Neuronal stem cell (in vitro differentiated cells): ENCODE results near the gene LIX1L.

Source experiments
- DNase-seq: peaks from one replicate; pipeline ENCODE4 v3.0.0-alpha.2; 2013; ENCODE audit warnings: low spot score
- H2AFZ ChIP-seq: one replicate; pipeline ENCODE4 v1.6.1; 2013; ENCODE audit warnings: mild to moderate bottlenecking, low read length, inconsistent platforms
- H2AK5ac ChIP-seq: 2 replicates; pipeline ENCODE4 v1.6.1; 2013; ENCODE audit warnings: low read depth, mild to moderate bottlenecking, inconsistent platforms, low read length, moderate library complexity, mixed read lengths
- H2BK120ac ChIP-seq: 2 replicates; pipeline ENCODE4 v1.6.1; 2013; ENCODE audit warnings: low read depth, mild to moderate bottlenecking, inconsistent platforms, low read length, moderate library complexity, mixed read lengths
- H2BK12ac ChIP-seq: one replicate; pipeline ENCODE4 v1.6.1; 2013; ENCODE audit warnings: low read length, inconsistent platforms
- H2BK15ac ChIP-seq: 2 replicates; pipeline ENCODE4 v1.6.1; 2013; ENCODE audit warnings: mild to moderate bottlenecking, low read length, inconsistent platforms, mixed read lengths
- H2BK5ac ChIP-seq: one replicate; pipeline ENCODE4 v1.6.1; 2013; ENCODE audit warnings: inconsistent platforms, mild to moderate bottlenecking, low read length, moderate library complexity
- H3K14ac ChIP-seq: one replicate; pipeline ENCODE4 v1.6.1; 2013; ENCODE audit warnings: low read length, inconsistent platforms
- H3K18ac ChIP-seq: 2 replicates; pipeline ENCODE4 v1.6.1; 2013; ENCODE audit warnings: low read length, inconsistent platforms
- H3K23ac ChIP-seq: 2 replicates; pipeline ENCODE4 v1.6.1; 2013; ENCODE audit warnings: low read depth, mild to moderate bottlenecking, mixed read lengths, low read length, inconsistent platforms; ENCODE audit not compliant: poor library complexity
- H3K27ac ChIP-seq: replicated peaks from 3 replicates; pipeline ENCODE4 v1.5.1; 2013; ENCODE audit warnings: low read length, inconsistent platforms
- H3K27me3 ChIP-seq, 3 experiments: 2 replicates each; pipeline ENCODE4 v1.6.1; 2013; ENCODE audit warnings: low read length in 3 of 3, mild to moderate bottlenecking in 2 of 3, inconsistent platforms in 1 of 3, low read depth in 1 of 3, mixed read lengths in 1 of 3, moderate library complexity in 1 of 3; ENCODE audit not compliant: control insufficient read depth in 3 of 3, insufficient read depth in 3 of 3
- H3K36me3 ChIP-seq, 2 donors: replicated peaks in 1 of 2; 2 replicates each; pipeline ENCODE4 v1.6.1; 2013; ENCODE audit warnings: low read length in 2 of 2; ENCODE audit not compliant: control insufficient read depth in 2 of 2, insufficient read depth in 2 of 2
- H3K4ac ChIP-seq: 2 replicates; pipeline ENCODE4 v1.6.1; 2013; ENCODE audit warnings: inconsistent platforms, mild to moderate bottlenecking, low read length, moderate library complexity
- H3K4me1 ChIP-seq, 2 donors: 1 replicate in 1 of 2; 2 replicates in 1 of 2; pipeline ENCODE4 v1.6.1; 2013; ENCODE audit warnings: low read length in 2 of 2, low read depth in 1 of 2; ENCODE audit not compliant: control insufficient read depth in 2 of 2, insufficient read depth in 1 of 2
- H3K4me2 ChIP-seq: one replicate; pipeline ENCODE4 v1.6.1; 2013; ENCODE audit warnings: mild to moderate bottlenecking, low read length, inconsistent platforms; ENCODE audit not compliant: insufficient read depth, poor library complexity, severe bottlenecking
- H3K4me3 ChIP-seq, 2 donors: 2 replicates each; pipeline ENCODE4 v1.5.1; 2013; ENCODE audit warnings: low read length in 2 of 2, mild to moderate bottlenecking in 2 of 2, inconsistent platforms in 1 of 2, moderate library complexity in 1 of 2
- H3K79me1 ChIP-seq: one replicate; pipeline ENCODE4 v1.6.1; 2013; ENCODE audit warnings: low read depth, mild to moderate bottlenecking, inconsistent platforms, low read length, moderate library complexity
- H3K9ac ChIP-seq: one replicate; pipeline ENCODE4 v1.6.1; 2013; ENCODE audit warnings: mild to moderate bottlenecking, low read depth, low read length, inconsistent platforms; ENCODE audit not compliant: poor library complexity
- H3K9me3 ChIP-seq, 2 donors: replicated peaks in 1 of 2; 2 replicates each; pipeline versions ENCODE3 to v1.6.1; 2013; ENCODE audit warnings: low read length in 2 of 2, mild to moderate bottlenecking in 2 of 2, inconsistent platforms in 1 of 2, low read depth in 1 of 2, mixed read lengths in 1 of 2, moderate library complexity in 1 of 2; ENCODE audit not compliant: control insufficient read depth in 2 of 2, insufficient read depth in 1 of 2
- H4K8ac ChIP-seq: one replicate; pipeline ENCODE4 v1.6.1; 2013; ENCODE audit warnings: low read depth, mild to moderate bottlenecking, inconsistent platforms, low read length, moderate library complexity
- H4K91ac ChIP-seq: one replicate; pipeline ENCODE4 v1.6.1; 2013; ENCODE audit warnings: low read length, low read depth, mild to moderate bottlenecking, inconsistent platforms; ENCODE audit not compliant: poor library complexity
- WGBS, 2 donors: extraction: QIAGEN DNeasy Blood & Tissue Kit; methylation state at CpG; one replicate each; pipeline ENCODE4 v1.1.7; 2013; ENCODE audit warnings: missing lambda C conversion rate in 2 of 2, mixed read lengths in 1 of 2; ENCODE audit not compliant: insufficient read length in 2 of 2, insufficient replicate concordance in 1 of 2; ENCODE audit errors: extremely low coverage in 2 of 2; 5-methylcytosine and 5-hydroxymethylcytosine counted together

The LIX1L gene

GRCh38 chr1:145997016-145997717 is 39.4 kb upstream of the LIX1L start:
- Histone ChIP-seq H3K18ac (peak overlapping the region; percentile 65), H3K36me3 (peaks cover 17 to 35% of the 10 kb centered on the region in 2 donors), H4K91ac (no peak overlapping the region), H3K27me3 (no peaks in the 10 kb centered on the region), H3K4me3 (peak overlapping the region; percentile 46 to 91), H2BK5ac (no peak overlapping the region), H3K23ac (no peak overlapping the region), H3K4me1 (peaks cover 12 to 27% of the 10 kb centered on the region in 2 donors), H2AFZ (peak overlapping the region; percentile 10), H2AK5ac (no peak overlapping the region), H2BK120ac (no peak overlapping the region), H3K27ac (peak overlapping the region; percentile 8), H2BK15ac (no peak overlapping the region), H3K14ac (no peak overlapping the region), H3K79me1 (no peaks in the 10 kb centered on the region), H2BK12ac (no peak overlapping the region), H3K4ac (no peak overlapping the region), H4K8ac (no peak overlapping the region), H3K9ac (no peak overlapping the region), H3K9me3 (peaks cover 0 to 9% of the 10 kb centered on the region in 2 donors), H3K4me2 (peak overlapping the region; percentile 35)
- WGBS, 2 donors, result no CpG with 5 or more reads among the region's 12 CpGs
- no peak for DNase-seq

DNA sequence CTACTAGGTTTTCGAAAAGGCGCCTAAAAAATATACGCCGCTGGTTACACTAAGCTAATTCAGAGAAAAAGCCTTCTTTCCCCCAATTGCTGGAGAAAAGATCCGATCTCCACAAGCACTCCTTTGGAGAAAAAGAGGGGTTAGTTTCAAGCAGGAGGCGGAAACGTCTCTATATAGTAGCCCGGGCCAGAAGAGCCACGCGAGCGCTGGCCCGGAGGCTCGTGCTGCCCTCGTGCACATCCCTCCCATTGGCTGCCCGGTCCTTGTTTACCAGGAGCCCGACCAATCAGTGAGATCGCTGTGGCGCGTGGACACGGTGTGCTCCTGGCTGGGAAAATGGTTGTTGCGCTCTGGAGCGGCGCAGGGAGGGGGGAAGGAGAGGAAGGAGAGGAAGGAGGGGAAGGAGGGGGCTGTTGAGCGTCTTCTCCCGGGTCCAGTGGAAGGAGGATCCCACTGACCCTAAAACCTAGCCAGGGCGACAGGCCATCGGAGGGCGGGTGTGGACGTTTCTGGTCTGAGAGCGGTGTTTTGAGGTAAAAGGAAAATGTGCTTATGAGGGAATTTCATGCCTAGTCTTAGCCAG is 38.7 kb upstream of the LIX1L start, which contains the start of gene TXNIP:
Gene TXNIP (minus strand): TSS at position 147 of the 583 bp plus-strand sequence. CDS start 313 bp downstream, outside the sequence.
- Histone ChIP-seq H3K27ac (peak within 1 kb of the TSS; percentile 8), H4K8ac (no peak within 1 kb of the TSS), H3K14ac (no peak within 1 kb of the TSS), H2BK120ac (no peak within 1 kb of the TSS), H3K9ac (peak within 1 kb of the TSS; percentile 79), H2BK15ac (no peak within 1 kb of the TSS), H3K18ac (peak within 1 kb of the TSS; percentile 65), H3K79me1 (no peaks in the 10 kb centered on the region), H3K23ac (no peak within 1 kb of the TSS), H3K9me3 (peaks cover 0 to 9% of the 10 kb centered on the region in 2 donors), H2BK12ac (no peak within 1 kb of the TSS), H3K36me3 (peaks cover 17 to 41% of the 10 kb centered on the region in 2 donors), H2AK5ac (no peak within 1 kb of the TSS), H3K27me3 (no peaks in the 10 kb centered on the region), H3K4me2 (peak within 1 kb of the TSS; percentile 35), H2BK5ac (no peak within 1 kb of the TSS), H4K91ac (no peak within 1 kb of the TSS), H2AFZ (peak within 1 kb of the TSS; percentile 10), H3K4me3 (peak within 1 kb of the TSS; percentile 82 to 91), H3K4ac (no peak within 1 kb of the TSS), H3K4me1 (peaks cover 12 to 27% of the 10 kb centered on the region in 2 donors)
- DNase-seq, result peak; percentile 92
- no CpG with 5 or more reads among the region's 30 CpGs for WGBS, 2 donors

DNA sequence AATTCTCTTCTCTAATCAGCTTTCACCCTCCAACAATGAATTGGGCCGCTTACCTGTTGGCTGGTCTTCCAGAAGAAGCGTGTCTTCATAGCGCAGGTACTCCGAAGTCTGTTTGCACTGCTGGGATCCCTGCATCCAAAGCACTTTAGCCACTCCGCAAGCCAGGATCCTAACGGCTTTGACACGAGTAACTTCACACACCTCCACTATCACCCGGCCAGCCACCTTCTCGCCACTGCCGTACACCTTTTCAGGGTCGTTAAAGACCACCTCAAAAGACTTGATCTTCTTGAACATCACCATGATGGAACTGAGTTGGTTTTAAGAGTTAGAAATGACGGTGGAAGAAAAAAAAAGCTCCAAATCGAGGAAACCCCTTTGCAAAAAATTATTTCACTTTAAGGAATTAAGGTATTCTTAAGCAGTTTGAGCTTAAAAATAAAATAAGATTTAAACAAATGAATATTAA is 38.2 kb upstream of the LIX1L start:
- no peaks in the 10 kb centered on the region for H3K79me1 ChIP-seq
- peaks cover 0 to 9% of the 10 kb centered on the region in 2 donors for H3K9me3 ChIP-seq
- no peak overlapping the region for H3K14ac ChIP-seq
- H3K36me3 ChIP-seq, result peaks cover 17 to 41% of the 10 kb centered on the region in 2 donors
- no peak overlapping the region for H2BK120ac ChIP-seq
- H3K27me3 ChIP-seq, result no peaks in the 10 kb centered on the region
- peak overlapping the region; percentile 27 for H3K4me2 ChIP-seq
- peak overlapping the region; percentile 82 to 91 for H3K4me3 ChIP-seq
- no peak overlapping the region for H2AFZ ChIP-seq
- H2AK5ac ChIP-seq, result no peak overlapping the region
- H3K18ac ChIP-seq, result peak overlapping the region; percentile 53
- peak overlapping the region; percentile 79 for H3K9ac ChIP-seq
- no peak overlapping the region for H4K91ac ChIP-seq
- H3K27ac ChIP-seq, result no peak overlapping the region
- H4K8ac ChIP-seq, result no peak overlapping the region
- no peak overlapping the region for H2BK12ac ChIP-seq
- H2BK15ac ChIP-seq, result no peak overlapping the region
- H3K23ac ChIP-seq, result no peak overlapping the region
- no CpG with 5 or more reads among the region's 13 CpGs for WGBS, 2 donors
- no peak overlapping the region for H3K4ac ChIP-seq
- H3K4me1 ChIP-seq, result peaks cover 12 to 27% of the 10 kb centered on the region in 2 donors
- H2BK5ac ChIP-seq, result no peak overlapping the region
- DNase-seq, result no peak
